Activated T-cell treated with anti-CD3 and anti-CD28 coated beads, Interleukin-2, amount 50 U/mL, for 4 hours (primary cell): ENCODE data around the gene BBS2. TPM values are rescaled to one million over a fixed set of nuclear protein-coding genes. Genes with fewer than 3 reads are reported as not detected.

Source experiments
- ATAC-seq, 2 donors: fragments of 200-7000 bp; cut with Tn5 transposase; one replicate each; pipeline ENCODE4 v1.10.0; 2021
- DNase-seq: peaks from one replicate; pipeline ENCODE4 v3.0.0-alpha.2; 2020
- H3K27me3 Mint-ChIP-seq: one replicate; pipeline ENCODE4 v1.8.0; 2021; ENCODE audit warnings: low read depth, mixed read lengths
- H3K36me3 Mint-ChIP-seq: one replicate; pipeline ENCODE4 v1.8.0; 2022; ENCODE audit warnings: mixed read lengths; ENCODE audit not compliant: insufficient read depth
- H3K4me1 Mint-ChIP-seq: one replicate; pipeline ENCODE4 v1.8.0; 2021; ENCODE audit warnings: low read depth, mixed read lengths
- H3K4me3 Mint-ChIP-seq: one replicate; pipeline ENCODE4 v1.8.0; 2021; ENCODE audit warnings: mild to moderate bottlenecking, moderate library complexity, mixed read lengths
- H3K9me3 Mint-ChIP-seq: one replicate; pipeline ENCODE4 v1.8.0; 2021; ENCODE audit warnings: mixed read lengths
- total RNA-seq, 3 donors: library from RNA; stranded (reverse); gene quantifications; one replicate each; pipeline ENCODE4 v1.2.1, GENCODE V29; 2021

The BBS2 gene
- total RNA-seq, 3 donors from 2014 or later, result 6.2 to 8.2 (median 8.0) TPM

- peak; percentile 97 to 98 for ATAC-seq
- Mint-ChIP-seq H3K4me3 (peak within 1 kb of the TSS; percentile 98), H3K36me3 (peaks cover 29% of the 10 kb centered on the region), H3K9me3 (no peaks in the 10 kb centered on the region), H3K4me1 (peaks cover 50% of the 10 kb centered on the region), H3K27me3 (no peaks in the 10 kb centered on the region)
- DNase-seq, result peak; percentile 84
These were observed 68.7 kb downstream of the BBS2 start, which contains the start of the genes NUDT21 and OGFOD1 for GRCh38 chr16:56450986-56451752. NUDT21 (minus strand) TSS chr16:56451332; CDS start chr16:56451202, 130 bp downstream. OGFOD1 (plus strand) TSS chr16:56451554; CDS start chr16:56451613, 59 bp downstream.

GRCh38 chr16:56450275-56450985 is 69.4 kb downstream of the BBS2 start:
- ATAC-seq (peak; percentile 8 to 10), DNase-seq (no peak)
- Mint-ChIP-seq H3K4me1 (peaks cover 47% of the 10 kb centered on the region), H3K36me3 (peaks cover 25% of the 10 kb centered on the region), H3K27me3 (no peaks in the 10 kb centered on the region), H3K4me3 (peak overlapping the region; percentile 98), H3K9me3 (no peaks in the 10 kb centered on the region)

- DNase-seq (no peak), ATAC-seq (no peak)
- Mint-ChIP-seq H3K27me3 (no peaks in the 10 kb centered on the region), H3K4me1 (peaks cover 42% of the 10 kb centered on the region), H3K36me3 (peaks cover 18% of the 10 kb centered on the region), H3K4me3 (peak overlapping the region; percentile 19), H3K9me3 (no peaks in the 10 kb centered on the region)
These were observed 71.8 kb downstream of the BBS2 start for GRCh38 chr16:56448005-56448404.

- DNase-seq (no peak), ATAC-seq (no peak)
- no peak overlapping the region for H3K4me3 Mint-ChIP-seq
- H3K4me1 Mint-ChIP-seq, result peaks cover 36% of the 10 kb centered on the region
- no peaks in the 10 kb centered on the region for H3K27me3 Mint-ChIP-seq
- H3K36me3 Mint-ChIP-seq, result peaks cover 24% of the 10 kb centered on the region
- H3K9me3 Mint-ChIP-seq, result no peaks in the 10 kb centered on the region
These were observed 72.5 kb downstream of the BBS2 start for GRCh38 chr16:56447286-56447685.

GRCh38 chr16:56438038-56438437 is 81.8 kb downstream of the BBS2 start:
- no peaks in the 10 kb centered on the region for H3K9me3 Mint-ChIP-seq
- no peaks in the 10 kb centered on the region for H3K27me3 Mint-ChIP-seq
- H3K4me1 Mint-ChIP-seq, result peaks cover 2% of the 10 kb centered on the region
- ATAC-seq (no peak), DNase-seq (no peak)
- H3K36me3 Mint-ChIP-seq, result peaks cover 39% of the 10 kb centered on the region
- no peak overlapping the region for H3K4me3 Mint-ChIP-seq

GRCh38 chr16:56436258-56436657 is 83.6 kb downstream of the BBS2 start:
- Mint-ChIP-seq H3K27me3 (no peaks in the 10 kb centered on the region), H3K4me3 (no peak overlapping the region), H3K4me1 (no peaks in the 10 kb centered on the region), H3K9me3 (no peaks in the 10 kb centered on the region), H3K36me3 (peaks cover 28% of the 10 kb centered on the region)
- DNase-seq (no peak), ATAC-seq (no peak)

Other genes starting within 250 kb of the BBS2 start
- gene AMFR, start 94.5 kb downstream of the BBS2 start, total RNA-seq, result 10 to 100 TPM; 36.3 to 44.6 (median 41.1) TPM
- 100 to 1,000 TPM; 234 to 247 (median 245) TPM for gene NUDT21, start 68.7 kb downstream of the BBS2 start, total RNA-seq
- gene OGFOD1, start 68.5 kb downstream of the BBS2 start, total RNA-seq, result 100 to 1,000 TPM in 2 of 3 donors, 10 to 100 TPM in 1; 99.3 to 108 (median 101) TPM
- not detected for gene MT4, start 45.0 kb upstream of the BBS2 start, total RNA-seq
- under 1 TPM in 1 of 3 donors, not detected in 2; 0.35 TPM for gene MT3, start 69.5 kb upstream of the BBS2 start, total RNA-seq
- 100 to 1,000 TPM; 186 to 438 (median 301) TPM for gene MT2A, start 88.6 kb upstream of the BBS2 start, total RNA-seq
- gene MT1E, start 105.8 kb upstream of the BBS2 start, total RNA-seq, result 100 to 1,000 TPM in 1 of 3 donors, 10 to 100 TPM in 2; 49.1 to 122 (median 71.4) TPM
- gene MT1M, start 112.6 kb upstream of the BBS2 start, total RNA-seq, result under 1 TPM in 1 of 3 donors, not detected in 2; 0.48 TPM
- gene MT1A, start 118.6 kb upstream of the BBS2 start, total RNA-seq, result not detected
- not detected for gene MT1B, start 131.9 kb upstream of the BBS2 start, total RNA-seq
- 10 to 100 TPM; 10.9 to 14.4 (median 12.4) TPM for gene MT1F, start 137.9 kb upstream of the BBS2 start, total RNA-seq
- gene MT1G, start 148.0 kb upstream of the BBS2 start, total RNA-seq, result 10 to 100 TPM; 28.8 to 40.5 (median 35.9) TPM
- 1 to 10 TPM in 2 of 3 donors, under 1 TPM in 1; 0.71 to 7.0 (median 2.7) TPM for gene MT1H, start 149.8 kb upstream of the BBS2 start, total RNA-seq
- gene MT1X, start 162.4 kb upstream of the BBS2 start, total RNA-seq, result 100 to 1,000 TPM; 118 to 192 (median 135) TPM
- 100 to 1,000 TPM; 178 to 195 (median 181) TPM for gene NUP93, start 210.1 kb upstream of the BBS2 start, total RNA-seq